ENCODE data around the gene EOMES.

Gene EOMES

GRCh38 chr3:27719314-27720003 lies 2.7 kb downstream of the EOMES start:
- DNase-seq: no peak

GRCh38 chr3:27718459-27718858 lies 3.7 kb downstream of the EOMES start:
- no peak for DNase-seq

GRCh38 chr3:27717200-27717852 lies 4.8 kb downstream of the EOMES start:
- DNase-seq: no peak

GRCh38 chr3:27716309-27716708 lies 5.8 kb downstream of the EOMES start:
- DNase-seq: no peak

- DNase-seq: peak; percentile 54
These were observed 6.3 kb downstream of the EOMES start for GRCh38 chr3:27715863-27716262.

GRCh38 chr3:27715454-27715806 lies 6.7 kb downstream of the EOMES start:
- DNase-seq: no peak

- peak; percentile 36 for DNase-seq
These were observed 7.2 kb downstream of the EOMES start for GRCh38 chr3:27714692-27715453.

- no peak for DNase-seq
These were observed 8.0 kb downstream of the EOMES start for GRCh38 chr3:27714146-27714526.

GRCh38 chr3:27713435-27714145 lies 8.5 kb downstream of the EOMES start:
- DNase-seq: no peak

- DNase-seq: no peak
These were observed 9.1 kb downstream of the EOMES start for GRCh38 chr3:27713078-27713423.

GRCh38 chr3:27712136-27713077 lies 9.7 kb downstream of the EOMES start:
- peak; percentile 80 for DNase-seq

- DNase-seq: no peak
These were observed 13.9 kb downstream of the EOMES start for GRCh38 chr3:27708250-27708649.

GRCh38 chr3:27699067-27699466 lies 23.1 kb downstream of the EOMES start:
- DNase-seq: no peak

GRCh38 chr3:27696906-27697305 lies 25.2 kb downstream of the EOMES start:
- DNase-seq: peak; percentile 67

GRCh38 chr3:27695636-27696035 lies 26.5 kb downstream of the EOMES start:
- no peak for DNase-seq

- DNase-seq: no peak
These were observed 34.1 kb downstream of the EOMES start for GRCh38 chr3:27688053-27688452.

- peak; percentile 87 for DNase-seq
These were observed 35.5 kb downstream of the EOMES start for GRCh38 chr3:27686642-27687041.

GRCh38 chr3:27685474-27685873 lies 36.6 kb downstream of the EOMES start:
- no peak for DNase-seq

GRCh38 chr3:27684302-27684701 lies 37.8 kb downstream of the EOMES start:
- DNase-seq: no peak

- DNase-seq: peak; percentile 80
These were observed 40.8 kb downstream of the EOMES start for GRCh38 chr3:27681249-27681748.

- DNase-seq: no peak
These were observed 41.4 kb downstream of the EOMES start for GRCh38 chr3:27680517-27681246.
